ENCODE measurements around the gene DHRS13. TPM values are rescaled to one million over a fixed set of nuclear protein-coding genes. Genes with fewer than 3 reads are reported as not detected.
"Not testable (repeated sequence)": the region's sequence is repeated elsewhere in the genome, so short reads cannot be mapped to it uniquely, and the experiment has no call there.

DHRS13 gene
- total RNA-seq, 2 experiments from 2014 or later, result 23.1 to 25.9 TPM

DNA sequence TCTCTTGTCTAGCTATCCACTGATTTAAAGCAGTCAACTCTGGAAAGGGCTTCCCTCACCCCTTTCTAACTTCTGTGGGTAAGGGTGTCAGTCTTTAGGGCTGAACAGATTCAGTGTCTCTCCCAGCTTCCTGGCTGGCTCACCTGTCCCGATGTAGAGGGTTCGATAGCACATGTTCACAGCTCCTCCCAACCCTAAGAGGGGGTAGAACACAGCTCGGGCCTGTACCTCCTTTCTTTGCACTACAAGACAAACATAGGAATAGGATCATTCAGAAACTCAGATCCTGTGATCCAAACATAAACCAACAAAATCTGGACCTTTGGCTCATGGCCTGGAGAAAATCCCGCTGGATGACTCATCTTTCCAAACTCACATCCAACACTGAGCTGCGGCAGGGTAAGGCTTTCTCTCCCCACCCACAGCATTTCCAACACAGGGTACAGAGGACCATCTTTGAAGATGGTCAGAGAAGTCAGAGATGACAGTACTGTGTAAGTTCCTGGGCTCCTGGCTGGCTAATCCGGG lies 5.8 kb upstream of the DHRS13 start:
- H3K27me3 Mint-ChIP-seq, result no peaks in the 10 kb centered on the region
- H3K9me3 Mint-ChIP-seq (ENCODE audit: low read depth), result no peaks in the 10 kb centered on the region
- CTCF ChIA-PET, result interaction anchor here (1.2 to 4.8 kb wide), 8 partner anchors 8 to 182 kb away, joined by 3 to 20 read pairs (median 6); partner anchors contain the start of genes FAM222B and TLCD1
- H3K4me1 Mint-ChIP-seq, result peaks cover 7% of the 10 kb centered on the region
- DNase-seq (no peak), ATAC-seq (no peak)
- peaks cover 38% of the 10 kb centered on the region for H3K36me3 Mint-ChIP-seq
- peak overlapping the region; percentile 13 for H3K27ac Mint-ChIP-seq
- H3K4me3 Mint-ChIP-seq, result no peak overlapping the region

GRCh38 chr17:28907709-28908475 lies 5.0 kb upstream of the DHRS13 start:
- CTCF ChIA-PET, result interaction anchor here (1.1 to 4.8 kb wide), 9 partner anchors 9 to 181 kb away, joined by 3 to 20 read pairs (median 5); partner anchors contain the start of gene TLCD1
- no peaks in the 10 kb centered on the region for H3K9me3 Mint-ChIP-seq (ENCODE audit: low read depth)

GRCh38 chr17:28906706-28907438 lies 4.0 kb upstream of the DHRS13 start:
- CTCF ChIA-PET, result interaction anchor here (1.1 to 4.8 kb wide), 7 partner anchors 8 to 180 kb away, joined by 3 to 20 read pairs (median 7); partner anchors contain the start of gene TLCD1
- Mint-ChIP-seq H3K4me3 (no peak overlapping the region), H3K9me3 (ENCODE audit: low read depth) (no peaks in the 10 kb centered on the region), H3K27me3 (no peaks in the 10 kb centered on the region), H3K36me3 (peaks cover 30% of the 10 kb centered on the region), H3K4me1 (peaks cover 17% of the 10 kb centered on the region), H3K27ac (no peak overlapping the region)
- ATAC-seq (no peak), DNase-seq (no peak)

More at GRCh38 chr17:28907709-28908475, 5.0 kb upstream of the DHRS13 start:
- Mint-ChIP-seq H3K27ac (no peak overlapping the region), H3K27me3 (no peaks in the 10 kb centered on the region), H3K4me3 (no peak overlapping the region), H3K36me3 (peaks cover 32% of the 10 kb centered on the region), H3K4me1 (peaks cover 13% of the 10 kb centered on the region)
- DNase-seq (no peak), ATAC-seq (no peak)

DNA sequence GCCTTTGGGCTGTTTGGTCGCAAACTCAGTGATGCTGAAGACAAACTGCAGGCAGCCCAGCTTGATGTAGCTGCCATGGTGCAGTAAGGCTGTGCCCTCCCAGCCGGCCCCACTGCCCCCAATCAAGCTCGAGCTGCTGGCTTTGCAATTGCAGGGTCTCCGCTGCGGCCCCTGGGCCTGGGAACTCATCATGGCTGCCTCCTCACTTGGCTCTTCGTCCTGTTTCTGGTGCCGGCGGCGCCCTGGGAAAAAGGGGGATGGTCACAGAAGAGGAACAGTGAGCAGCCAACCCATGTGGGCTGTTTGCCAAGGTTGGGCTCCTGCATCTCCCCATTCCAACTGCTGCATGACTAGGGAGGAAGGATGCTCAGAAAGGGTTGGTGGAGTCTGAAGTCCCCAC lies 3.4 kb upstream of the DHRS13 start:
- ATAC-seq (no peak), DNase-seq (no peak)
- no peak overlapping the region for H3K27ac Mint-ChIP-seq
- no peak overlapping the region for H3K4me3 Mint-ChIP-seq
- peaks cover 23% of the 10 kb centered on the region for H3K4me1 Mint-ChIP-seq
- no peaks in the 10 kb centered on the region for H3K9me3 Mint-ChIP-seq (ENCODE audit: low read depth)
- CTCF ChIA-PET, result interaction anchor here (1.1 to 4.4 kb wide), 4 partner anchors 11 to 156 kb away, joined by 3 to 17 read pairs (median 9); no protein-coding TSS in a partner anchor
- H3K36me3 Mint-ChIP-seq, result peaks cover 32% of the 10 kb centered on the region
- no peaks in the 10 kb centered on the region for H3K27me3 Mint-ChIP-seq

- no peak for DNase-seq
- Mint-ChIP-seq H3K4me1 (peaks cover 31% of the 10 kb centered on the region), H3K9me3 (ENCODE audit: low read depth) (no peaks in the 10 kb centered on the region), H3K27me3 (no peaks in the 10 kb centered on the region), H3K27ac (no peak overlapping the region), H3K4me3 (no peak overlapping the region), H3K36me3 (peaks cover 27% of the 10 kb centered on the region)
- CTCF ChIA-PET, result interaction anchor here (1.2 to 7.8 kb wide), 8 partner anchors 11 to 178 kb away, joined by 3 to 68 read pairs (median 6); no protein-coding TSS in a partner anchor
- ATAC-seq, result no peak
These were observed 1.9 kb upstream of the DHRS13 start for GRCh38 chr17:28904800-28905199.

DNA sequence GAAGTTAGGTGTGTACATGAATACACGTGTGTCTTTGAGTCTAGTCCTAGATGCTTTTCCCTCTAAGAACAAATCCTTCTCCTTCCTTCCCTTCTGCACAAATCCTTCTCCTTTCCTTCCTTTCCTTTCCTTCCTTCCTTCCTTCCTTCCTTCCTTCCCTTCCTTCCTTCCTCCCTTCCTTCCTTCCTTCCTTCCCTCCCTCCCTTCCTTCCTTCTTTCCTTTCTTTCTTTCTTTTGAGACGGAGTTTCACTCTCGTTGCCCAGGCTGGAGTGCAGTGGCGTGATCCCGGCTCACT lies 615 bp upstream of the DHRS13 start:
- H3K4me3 Mint-ChIP-seq, result peak overlapping the region; percentile 89
- peaks cover 31% of the 10 kb centered on the region for H3K36me3 Mint-ChIP-seq
- H3K9me3 Mint-ChIP-seq (ENCODE audit: low read depth); H3K27me3 Mint-ChIP-seq; ATAC-seq; DNase-seq: not testable (repeated sequence)
- CTCF ChIA-PET, result interaction anchor here (0.6 to 7.8 kb wide), 20 partner anchors 10 to 176 kb away, joined by 3 to 68 read pairs (median 4); partner anchors contain the start of genes FAM222B and TLCD1
- peaks cover 39% of the 10 kb centered on the region for H3K4me1 Mint-ChIP-seq
- H3K27ac Mint-ChIP-seq, result peak overlapping the region; percentile 58

DNA sequence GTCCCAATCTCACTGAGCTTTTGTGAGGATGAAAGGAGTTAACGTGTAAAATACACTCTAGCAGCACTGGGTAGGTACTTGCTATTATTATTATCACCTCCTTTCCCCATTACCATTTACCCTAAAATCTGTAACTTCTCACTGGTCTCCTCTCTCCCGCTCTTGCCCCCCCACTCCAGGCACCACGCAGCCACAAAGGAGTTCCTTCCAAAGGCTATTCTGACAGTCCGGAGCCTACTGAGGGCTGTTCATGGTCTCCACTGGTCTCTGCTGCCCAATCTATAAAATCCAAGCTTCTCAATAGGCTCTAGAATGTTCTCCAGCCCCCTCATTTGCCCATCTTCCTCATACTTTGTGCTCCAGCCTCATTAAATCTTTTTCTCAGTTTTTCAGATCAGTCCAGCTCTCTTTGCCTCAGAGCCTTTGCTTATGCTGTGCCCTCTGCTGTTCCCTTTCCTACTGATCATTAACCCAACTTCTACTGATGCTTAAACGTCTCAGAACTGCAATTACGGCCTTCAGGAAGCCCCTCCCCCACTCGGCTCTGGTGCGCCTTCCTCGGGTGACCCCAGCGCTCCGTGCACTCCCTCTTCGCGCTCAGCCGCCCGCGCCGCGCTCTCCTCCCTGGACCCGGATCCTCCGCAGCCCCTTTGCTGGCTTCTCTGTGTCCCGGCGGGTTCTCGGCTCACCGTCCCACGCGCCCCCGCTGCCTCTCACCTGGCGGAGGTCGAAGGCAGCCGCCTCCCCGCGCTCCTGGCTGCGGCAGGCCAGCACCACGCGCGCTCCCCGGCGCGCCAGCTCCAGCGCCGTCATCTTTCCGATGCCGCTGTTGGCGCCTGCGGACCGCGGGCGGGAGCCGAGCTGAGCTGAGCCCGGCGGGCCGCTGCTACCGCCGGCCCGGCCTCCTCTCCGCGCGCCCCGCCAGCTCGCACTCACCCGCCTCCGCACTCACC lies 737 bp downstream of the DHRS13 start:
- Mint-ChIP-seq H3K27me3 (no peaks in the 10 kb centered on the region), H3K36me3 (peaks cover 28% of the 10 kb centered on the region), H3K9me3 (ENCODE audit: low read depth) (no peaks in the 10 kb centered on the region), H3K27ac (peak overlapping the region; percentile 84), H3K4me3 (peak overlapping the region; percentile 89), H3K4me1 (peaks cover 47% of the 10 kb centered on the region)
- DNase-seq (peak; percentile 72), ATAC-seq (peak; percentile 38)
- CTCF ChIA-PET, result interaction anchor here (0.7 to 7.8 kb wide), 28 partner anchors 8 to 311 kb away, joined by 3 to 68 read pairs (median 4); partner anchors contain the start of genes FAM222B, NEK8, RPL23A and TLCD1

- Mint-ChIP-seq H3K4me1 (peaks cover 51% of the 10 kb centered on the region), H3K9me3 (ENCODE audit: low read depth) (no peaks in the 10 kb centered on the region), H3K27ac (no peak overlapping the region), H3K4me3 (peak overlapping the region; percentile 89), H3K27me3 (no peaks in the 10 kb centered on the region), H3K36me3 (peaks cover 23% of the 10 kb centered on the region)
- ATAC-seq (no peak), DNase-seq (no peak)
- CTCF ChIA-PET, result interaction anchor here (1.1 to 7.8 kb wide), 14 partner anchors 7 to 239 kb away, joined by 3 to 68 read pairs (median 14); partner anchors contain the start of genes FAM222B and TLCD1
These were observed 1.7 kb downstream of the DHRS13 start for GRCh38 chr17:28900986-28901726.

DNA sequence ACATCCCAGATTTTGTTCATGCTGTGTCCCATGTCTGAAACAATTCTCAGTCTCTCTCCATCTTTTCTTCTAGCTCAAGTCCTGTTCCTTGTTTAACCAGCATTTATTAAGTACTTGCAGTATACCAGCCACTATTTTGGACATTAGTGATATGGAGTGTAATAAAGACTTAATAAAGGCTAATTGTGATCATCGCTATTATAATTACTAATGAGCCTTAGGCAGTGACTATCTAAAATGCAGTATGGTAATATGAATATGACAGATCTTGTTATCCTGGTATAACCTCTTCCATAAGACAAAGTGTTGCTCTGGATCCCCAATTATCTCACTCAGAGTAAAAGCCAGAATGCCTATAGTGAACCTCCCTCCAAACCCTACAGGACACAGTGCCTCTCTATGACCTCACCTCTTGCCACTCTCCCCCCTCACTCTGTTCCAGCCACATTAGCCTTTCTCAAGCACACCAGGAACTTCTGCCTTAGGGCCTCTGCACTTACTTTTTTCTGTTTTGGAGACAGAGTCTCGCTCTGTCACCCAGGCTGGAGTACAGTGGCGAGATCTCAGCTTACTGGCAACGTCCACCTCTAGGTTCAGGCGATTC lies 3.6 kb downstream of the DHRS13 start:
- ATAC-seq (no peak), DNase-seq (no peak)
- CTCF ChIA-PET, result interaction anchor here (0.7 to 7.8 kb wide), 9 partner anchors 9 to 172 kb away, joined by 3 to 68 read pairs (median 7); partner anchors contain the start of genes NEK8, PHF12 and TLCD1
- peaks cover 57% of the 10 kb centered on the region for H3K4me1 Mint-ChIP-seq
- H3K36me3 Mint-ChIP-seq, result peaks cover 26% of the 10 kb centered on the region
- H3K27ac Mint-ChIP-seq, result peak overlapping the region; percentile 31
- H3K9me3 Mint-ChIP-seq (ENCODE audit: low read depth), result no peaks in the 10 kb centered on the region
- no peak overlapping the region for H3K4me3 Mint-ChIP-seq
- no peaks in the 10 kb centered on the region for H3K27me3 Mint-ChIP-seq

DNA sequence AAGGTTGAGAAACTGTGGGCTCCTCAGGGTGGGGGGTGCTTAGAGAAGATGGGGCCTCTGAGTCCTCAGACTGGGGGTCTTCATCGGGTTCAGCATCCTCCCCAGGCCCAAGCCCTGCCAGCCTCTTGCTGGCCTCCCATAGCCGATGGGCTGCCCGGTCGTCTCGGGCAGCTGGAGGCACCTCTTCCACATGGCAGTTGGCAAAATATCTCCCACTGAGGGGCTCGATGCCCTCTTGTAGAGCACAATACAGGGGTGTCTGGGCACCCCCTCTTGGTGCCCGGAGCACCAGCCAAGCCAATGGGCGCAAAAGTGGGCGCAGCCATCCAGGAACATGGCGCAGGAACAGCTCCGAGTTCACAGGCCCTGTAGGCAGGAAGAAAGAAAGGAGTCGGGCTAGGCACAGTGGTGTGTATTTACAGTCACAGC lies 4.3 kb downstream of the DHRS13 start:
- Mint-ChIP-seq H3K9me3 (ENCODE audit: low read depth) (no peaks in the 10 kb centered on the region), H3K36me3 (peaks cover 28% of the 10 kb centered on the region)

GRCh38 chr17:28897769-28898526 lies 4.9 kb downstream of the DHRS13 start:
- Mint-ChIP-seq H3K4me3 (peak overlapping the region; percentile 91), H3K36me3 (peaks cover 32% of the 10 kb centered on the region), H3K9me3 (ENCODE audit: low read depth) (no peaks in the 10 kb centered on the region), H3K4me1 (peaks cover 59% of the 10 kb centered on the region), H3K27me3 (no peaks in the 10 kb centered on the region), H3K27ac (peak overlapping the region; percentile 93)
- CTCF ChIA-PET, result interaction anchor here (0.8 to 7.8 kb wide), 18 partner anchors 10 to 219 kb away, joined by 3 to 68 read pairs (median 6); partner anchors contain the start of genes FAM222B, NEK8, PHF12 and TLCD1
- DNase-seq (peak; percentile 67), ATAC-seq (no peak)

More for the DNA sequence above, 4.3 kb downstream of the DHRS13 start:
- DNase-seq (no peak), ATAC-seq (no peak)
- Mint-ChIP-seq H3K4me1 (peaks cover 58% of the 10 kb centered on the region), H3K4me3 (peak overlapping the region; percentile 10), H3K27ac (peak overlapping the region; percentile 46), H3K27me3 (no peaks in the 10 kb centered on the region)
- CTCF ChIA-PET, result interaction anchor here (1.1 to 7.8 kb wide), 12 partner anchors 10 to 219 kb away, joined by 3 to 68 read pairs (median 10); partner anchors contain the start of genes FAM222B, NEK8, PHF12 and TLCD1

Measured in activated CD8-positive, alpha-beta memory T cell treated with anti-CD3 and anti-CD28 coated beads, Interleukin-2, amount 10 ng/mL, durations not matched to agents 7 days and 5 days (primary cell).